Activated T-helper 2 cell treated with anti-CD3 and anti-CD28 coated beads, Interferon-gamma antibody, Interleukin-2, Interleukin-4, amounts not matched to agents 10 μg/mL and 5 μg/mL and 100 μg/mL, durations not matched to agents 14 hours and 24 hours and 36 hours (primary cell): Measurements from ENCODE around the gene KIF18B. TPM values are rescaled to one million over a fixed set of nuclear protein-coding genes. Genes with fewer than 3 reads are reported as not detected.

Source experiments
- DNase-seq: peaks from one replicate; pipeline ENCODE4 v3.0.0; 2021; ENCODE audit warnings: low spot score
- H3K27ac Mint-ChIP-seq: one replicate; pipeline ENCODE4 v1.8.0; 2021; ENCODE audit warnings: mixed read lengths
- H3K27me3 Mint-ChIP-seq: one replicate; pipeline ENCODE4 v1.8.0; 2021; ENCODE audit warnings: low read depth, mixed read lengths
- H3K36me3 Mint-ChIP-seq: one replicate; pipeline ENCODE4 v1.8.0; 2021; ENCODE audit warnings: low read depth, mixed read lengths
- H3K4me1 Mint-ChIP-seq: one replicate; pipeline ENCODE4 v1.8.0; 2021; ENCODE audit warnings: low read depth, mixed read lengths
- H3K4me3 Mint-ChIP-seq: one replicate; pipeline ENCODE4 v1.8.0; 2021; ENCODE audit warnings: low read depth, mild to moderate bottlenecking, moderate library complexity, mixed read lengths
- H3K9me3 Mint-ChIP-seq: one replicate; pipeline ENCODE4 v1.8.0; 2021; ENCODE audit warnings: mixed read lengths
- intact Hi-C: fragments of 100-400 bp; cut with micrococcal nuclease; formaldehyde crosslinking; loops from one replicate; pipeline ENCODE4 v1.15.1; 2023
- total RNA-seq: library from RNA; stranded (reverse); gene quantifications from 2 replicates; pipeline ENCODE4 v1.2.3, GENCODE V29; 2022

The KIF18B gene
- total RNA-seq, 1 donor from 2014 or later: 46.7 TPM

DNA sequence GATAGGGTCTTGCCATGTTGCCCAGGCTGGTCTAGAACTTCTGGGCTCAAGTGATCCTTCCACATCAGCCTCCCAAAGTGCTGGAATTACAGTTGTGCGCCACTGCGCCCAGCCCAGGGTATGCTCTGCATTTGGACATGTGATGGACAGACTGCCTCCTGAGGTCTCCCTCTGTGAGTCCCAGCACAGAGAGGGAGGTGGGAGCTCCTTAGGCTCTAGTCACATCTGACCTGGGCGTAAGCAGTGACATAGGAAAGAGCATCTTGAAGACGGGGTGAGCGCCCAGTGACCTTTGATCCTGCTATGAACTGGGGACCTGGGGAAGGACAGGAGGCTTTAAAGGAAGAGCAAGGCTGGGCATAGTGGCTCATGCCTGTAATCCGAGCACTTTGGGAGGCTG, 30.1 kb downstream of the KIF18B start:
- peaks cover 33% of the 10 kb centered on the region for H3K27me3 Mint-ChIP-seq
- H3K4me3 Mint-ChIP-seq: no peak overlapping the region
- intact Hi-C loops: loop anchor here (10.0 kb wide), 1 partner anchor 277 kb away; no protein-coding TSS in a partner anchor
- H3K36me3 Mint-ChIP-seq: no peaks in the 10 kb centered on the region
- peaks cover 5% of the 10 kb centered on the region for H3K4me1 Mint-ChIP-seq
- no peak overlapping the region for H3K27ac Mint-ChIP-seq
- no peaks in the 10 kb centered on the region for H3K9me3 Mint-ChIP-seq
- no peak for DNase-seq

GRCh38 chr17:44916781-44917241, 30.8 kb downstream of the KIF18B start:
- Mint-ChIP-seq H3K27me3 (peaks cover 36% of the 10 kb centered on the region), H3K4me1 (peaks cover 5% of the 10 kb centered on the region), H3K36me3 (no peaks in the 10 kb centered on the region), H3K27ac (no peak overlapping the region), H3K4me3 (no peak overlapping the region), H3K9me3 (no peaks in the 10 kb centered on the region)
- intact Hi-C loops: loop anchor here (10.0 kb wide), 1 partner anchor 278 kb away; no protein-coding TSS in a partner anchor
- no peak for DNase-seq

DNA sequence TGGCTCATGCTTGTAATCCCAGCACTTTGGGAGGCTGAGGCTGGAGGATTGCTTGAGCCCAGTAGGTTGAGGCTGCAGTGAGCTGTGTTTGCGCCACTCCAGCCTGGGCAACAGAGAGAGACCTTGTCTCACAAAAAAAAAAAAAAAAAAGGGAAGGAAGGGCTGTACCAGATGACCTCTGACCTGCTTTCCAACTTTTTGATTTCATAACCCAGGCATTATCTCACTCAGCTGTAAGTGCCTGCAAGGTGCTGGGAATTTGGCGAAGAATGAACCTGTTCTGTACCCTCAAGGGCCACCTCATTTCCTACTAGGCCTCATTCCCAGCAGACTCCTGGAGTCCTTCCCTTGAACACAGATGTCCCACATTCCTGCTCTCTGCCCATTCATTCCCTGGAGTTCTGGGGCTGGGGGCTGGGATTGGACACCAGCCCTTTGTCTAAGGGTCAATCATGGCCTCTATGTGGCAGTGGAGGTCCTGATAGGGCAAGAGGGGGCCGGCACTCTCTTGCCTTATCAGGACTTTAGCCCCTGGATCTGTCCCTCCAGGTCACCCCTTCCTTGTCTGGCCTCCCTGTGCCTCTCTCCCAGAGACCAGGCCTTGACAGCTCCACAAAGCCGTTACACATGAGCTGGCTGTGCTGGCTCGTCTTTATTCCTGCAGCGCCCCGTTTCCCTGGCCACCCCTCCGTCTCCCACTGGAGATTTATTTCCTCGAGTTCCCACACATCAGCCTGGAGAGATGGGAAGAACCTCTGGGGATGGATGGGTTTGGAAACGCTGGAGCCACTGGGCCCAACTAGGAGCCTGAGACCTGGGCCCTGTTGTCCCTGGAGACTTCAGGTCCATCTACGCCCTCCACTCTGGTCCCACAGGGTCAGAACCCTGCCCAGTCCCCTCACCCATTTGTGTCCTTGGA, 31.5 kb downstream of the KIF18B start:
- intact Hi-C loops: loop anchor here (10.0 kb wide), 1 partner anchor 279 kb away; no protein-coding TSS in a partner anchor
- Mint-ChIP-seq H3K4me3 (no peak overlapping the region), H3K36me3 (no peaks in the 10 kb centered on the region), H3K4me1 (peaks cover 5% of the 10 kb centered on the region), H3K27me3 (peaks cover 34% of the 10 kb centered on the region), H3K27ac (no peak overlapping the region), H3K9me3 (no peaks in the 10 kb centered on the region)
- no peak for DNase-seq

- no peak for DNase-seq
- no peak within 1 kb of the TSS for H3K4me3 Mint-ChIP-seq
- H3K27me3 Mint-ChIP-seq: peaks cover 33% of the 10 kb centered on the region
- intact Hi-C loops: loop anchor here (10.0 kb wide), 1 partner anchor 279 kb away; no protein-coding TSS in a partner anchor
- no peak within 1 kb of the TSS for H3K27ac Mint-ChIP-seq
- no peaks in the 10 kb centered on the region for H3K36me3 Mint-ChIP-seq
- peaks cover 7% of the 10 kb centered on the region for H3K4me1 Mint-ChIP-seq
- no peaks in the 10 kb centered on the region for H3K9me3 Mint-ChIP-seq
Observed at GRCh38 chr17:44915321-44915726, 32.2 kb downstream of the KIF18B start, which contains the start of gene GFAP. Gene GFAP (minus strand): TSS chr17:44915500. CDS start chr17:44915486, 14 bp downstream.

- Mint-ChIP-seq H3K9me3 (no peaks in the 10 kb centered on the region), H3K27ac (no peak overlapping the region), H3K36me3 (no peaks in the 10 kb centered on the region), H3K27me3 (peaks cover 33% of the 10 kb centered on the region), H3K4me1 (peaks cover 7% of the 10 kb centered on the region), H3K4me3 (no peak overlapping the region)
- DNase-seq: no peak
- intact Hi-C loops: loop anchor here (10.0 kb wide), 1 partner anchor 280 kb away; no protein-coding TSS in a partner anchor
Observed at GRCh38 chr17:44914698-44915271, 32.8 kb downstream of the KIF18B start.

DNA sequence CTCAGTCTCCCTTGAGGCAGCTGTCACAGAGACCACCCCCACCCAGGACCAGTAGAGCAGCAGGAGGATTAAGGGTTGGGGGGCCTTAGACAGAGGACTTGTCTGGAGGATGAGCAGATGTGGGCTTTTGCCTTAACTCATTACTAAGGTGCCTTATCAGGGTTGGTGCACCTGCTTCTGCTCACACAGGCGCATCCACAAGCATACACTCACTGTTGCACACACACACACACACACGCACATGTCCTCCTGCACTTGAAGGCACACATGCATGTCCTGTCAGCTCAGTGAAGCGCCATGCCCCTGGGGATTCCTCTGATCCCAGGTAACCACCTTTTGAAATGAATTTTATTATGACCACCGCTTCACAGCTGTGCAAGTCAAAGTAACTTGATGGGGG, 33.4 kb downstream of the KIF18B start:
- no peak overlapping the region for H3K27ac Mint-ChIP-seq
- H3K36me3 Mint-ChIP-seq: no peaks in the 10 kb centered on the region
- H3K4me3 Mint-ChIP-seq: no peak overlapping the region
- peaks cover 7% of the 10 kb centered on the region for H3K4me1 Mint-ChIP-seq
- peaks cover 33% of the 10 kb centered on the region for H3K27me3 Mint-ChIP-seq
- H3K9me3 Mint-ChIP-seq: no peaks in the 10 kb centered on the region
- intact Hi-C loops: loop anchor here (10.0 kb wide), 1 partner anchor 281 kb away; no protein-coding TSS in a partner anchor
- no peak for DNase-seq

GRCh38 chr17:44913676-44914075, 33.9 kb downstream of the KIF18B start:
- Mint-ChIP-seq H3K27ac (no peak overlapping the region), H3K4me3 (no peak overlapping the region), H3K9me3 (no peaks in the 10 kb centered on the region), H3K4me1 (peaks cover 7% of the 10 kb centered on the region), H3K36me3 (no peaks in the 10 kb centered on the region), H3K27me3 (peaks cover 33% of the 10 kb centered on the region)
- DNase-seq: no peak
- intact Hi-C loops: loop anchor here (10.0 kb wide), 1 partner anchor 281 kb away; no protein-coding TSS in a partner anchor

GRCh38 chr17:44912763-44913544, 34.6 kb downstream of the KIF18B start:
- intact Hi-C loops: loop anchor here (10.0 kb wide), 1 partner anchor 282 kb away; no protein-coding TSS in a partner anchor
- Mint-ChIP-seq H3K36me3 (no peaks in the 10 kb centered on the region), H3K9me3 (no peaks in the 10 kb centered on the region), H3K27me3 (peaks cover 30% of the 10 kb centered on the region), H3K27ac (no peak overlapping the region), H3K4me1 (peaks cover 7% of the 10 kb centered on the region), H3K4me3 (peak overlapping the region; percentile 20)
- no peak for DNase-seq

DNA sequence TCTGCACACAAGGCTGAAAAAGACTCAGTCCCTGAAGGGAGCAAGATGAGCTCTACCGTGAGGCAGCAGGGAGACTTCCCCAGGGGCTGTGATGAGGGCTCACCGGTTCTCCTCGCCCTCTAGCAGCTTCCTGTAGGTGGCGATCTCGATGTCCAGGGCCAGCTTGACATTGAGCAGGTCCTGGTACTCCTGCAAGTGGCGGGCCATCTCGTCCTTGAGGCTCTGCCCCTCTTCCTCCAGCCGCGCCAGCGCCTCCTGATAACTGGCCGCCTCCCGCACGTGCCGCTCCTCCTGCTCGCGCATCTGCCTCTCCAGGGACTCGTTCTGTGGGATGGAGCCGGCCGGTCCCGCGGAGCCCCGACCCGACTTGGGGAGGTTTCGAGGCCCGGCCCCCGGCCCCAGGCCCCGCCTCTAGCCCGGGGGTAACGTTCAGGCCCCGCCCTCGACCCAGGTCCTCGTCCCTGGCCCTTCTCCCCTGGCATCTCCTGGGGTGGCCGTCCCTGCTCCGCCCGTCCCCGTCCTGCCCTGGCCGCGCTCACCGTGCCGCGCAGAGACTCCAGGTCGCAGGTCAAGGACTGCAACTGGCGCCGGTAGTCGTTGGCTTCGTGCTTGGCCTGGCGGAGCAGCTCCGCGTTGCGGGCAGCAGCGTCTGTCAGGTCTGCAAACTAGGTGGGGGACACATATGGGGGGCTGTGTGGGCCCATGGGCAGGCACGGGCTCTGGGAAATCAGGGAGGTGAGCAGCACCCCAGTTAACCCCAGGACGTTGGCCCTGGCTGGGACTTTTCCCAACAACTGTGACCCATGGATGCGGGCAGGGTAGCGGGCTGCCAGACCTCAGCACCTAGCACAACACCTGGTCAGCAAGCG, 36.2 kb downstream of the KIF18B start:
- no peaks in the 10 kb centered on the region for H3K9me3 Mint-ChIP-seq
- intact Hi-C loops: loop anchor here (10.0 kb wide), 1 partner anchor 283 kb away; no protein-coding TSS in a partner anchor
- H3K36me3 Mint-ChIP-seq: no peaks in the 10 kb centered on the region
- peak overlapping the region; percentile 15 for H3K4me3 Mint-ChIP-seq
- peaks cover 28% of the 10 kb centered on the region for H3K27me3 Mint-ChIP-seq
- peaks cover 7% of the 10 kb centered on the region for H3K4me1 Mint-ChIP-seq
- H3K27ac Mint-ChIP-seq: no peak overlapping the region
- DNase-seq: peak; percentile 39

GRCh38 chr17:44910231-44911106, 37.1 kb downstream of the KIF18B start:
- Mint-ChIP-seq H3K4me1 (peaks cover 7% of the 10 kb centered on the region), H3K27me3 (peaks cover 28% of the 10 kb centered on the region), H3K9me3 (no peaks in the 10 kb centered on the region), H3K36me3 (no peaks in the 10 kb centered on the region), H3K4me3 (no peak overlapping the region), H3K27ac (no peak overlapping the region)
- DNase-seq: no peak
- intact Hi-C loops: loop anchor here (10.0 kb wide), 1 partner anchor 284 kb away; no protein-coding TSS in a partner anchor

GRCh38 chr17:44909681-44910144, 37.9 kb downstream of the KIF18B start:
- peaks cover 28% of the 10 kb centered on the region for H3K27me3 Mint-ChIP-seq
- no peak for DNase-seq
- peaks cover 7% of the 10 kb centered on the region for H3K4me1 Mint-ChIP-seq
- no peaks in the 10 kb centered on the region for H3K36me3 Mint-ChIP-seq
- no peaks in the 10 kb centered on the region for H3K9me3 Mint-ChIP-seq
- no peak overlapping the region for H3K27ac Mint-ChIP-seq
- intact Hi-C loops: loop anchor here (10.0 kb wide), 1 partner anchor 285 kb away; no protein-coding TSS in a partner anchor
- no peak overlapping the region for H3K4me3 Mint-ChIP-seq
